Endothelial cell of umbilical vein (primary cell): ENCODE measurements around the gene SLC22A7. TPM values are rescaled to one million over a fixed set of nuclear protein-coding genes. Genes with fewer than 3 reads are reported as not detected.

Experiments used
- BruUV-seq: library from RNA; stranded (reverse); fragments of 400-500 nt; replicated peaks from 2 replicates; lab custom pipeline; 2021; lab: Mats Ljungman, UMichigan
- CTCF ChIA-PET: fragments of 300-600, 350-600 bp; sonication (Branson Sonifier 250); formaldehyde crosslinking; loops from one replicate; lab custom pipeline; 2021; ENCODE audit warnings: antibody characterized with exemption, inconsistent platforms; lab: Charles Lee
- POLR2A ChIA-PET: fragments of 300-600, 350-600 bp; sonication (Branson Sonifier 250); formaldehyde crosslinking; loops from one replicate; lab custom pipeline; 2021; ENCODE audit warnings: antibody characterized with exemption, inconsistent platforms; lab: Charles Lee
- DNase-seq: peaks from one replicate; pipeline ENCODE4 v3.0.0-alpha.2; 2011; ENCODE audit warnings: low read depth, low spot score
- FAIRE-seq: peaks from 2 replicates; lab custom pipeline; 2011; peaks lifted over from hg19 to GRCh38; lab: Jason Lieb, UNC
- H2AFZ ChIP-seq: 2 replicates; pipeline ENCODE4 v1.6.0; 2012; ENCODE audit warnings: low read depth, low read length, control low read depth, inconsistent platforms
- H3K27ac ChIP-seq: 2 replicates; pipeline ENCODE4 v1.5.1; 2011; ENCODE audit warnings: low read depth, mild to moderate bottlenecking, control low read depth, low read length, moderate library complexity; ENCODE audit not compliant: insufficient read depth
- H3K27me3 ChIP-seq, 2 experiments: 2 replicates each; pipeline versions ENCODE4 v1.6.0 to v1.6.1; 2011; ENCODE audit warnings: low read length in 2 of 2, mixed read lengths in 1 of 2; ENCODE audit not compliant: control insufficient read depth in 2 of 2, insufficient read depth in 2 of 2
- H3K36me3 ChIP-seq, 2 experiments: 2 replicates in 1 of 2; 3 replicates in 1 of 2; pipeline ENCODE4 v1.5.1; 2011; ENCODE audit warnings: low read length in 2 of 2, mild to moderate bottlenecking in 1 of 2, moderate library complexity in 1 of 2; ENCODE audit not compliant: control insufficient read depth in 2 of 2, insufficient read depth in 2 of 2; ENCODE audit errors: extremely low read depth in 1 of 2
- H3K4me1 ChIP-seq: 3 replicates; pipeline ENCODE4 v1.5.1; 2011; ENCODE audit warnings: mild to moderate bottlenecking, low read length; ENCODE audit not compliant: control insufficient read depth, insufficient read depth; ENCODE audit errors: extremely low read depth
- H3K4me2 ChIP-seq: 2 replicates; pipeline ENCODE4 v1.6.1; 2011; ENCODE audit warnings: low read length, control low read depth, mixed read lengths; ENCODE audit not compliant: insufficient read depth
- H3K4me3 ChIP-seq, 3 experiments: fragments of 200-600 bp in 1 of 3; sonication (generic), shearing (Covaris generic) in 1 of 3; replicated peaks in 1 of 3; 2 replicates each; pipeline ENCODE4 v1.5.1; 2011 to 2016; ENCODE audit warnings: control low read depth in 3 of 3, low read length in 3 of 3, mild to moderate bottlenecking in 2 of 3, inconsistent platforms in 1 of 3, low read depth in 1 of 3, moderate library complexity in 1 of 3; ENCODE audit not compliant: insufficient read depth in 1 of 3
- H3K79me2 ChIP-seq: 2 replicates; pipeline ENCODE4 v1.6.0; 2012; ENCODE audit warnings: low read length, inconsistent platforms; ENCODE audit not compliant: control insufficient read depth, insufficient read depth
- H3K9ac ChIP-seq: replicated peaks from 2 replicates; pipeline ENCODE3; 2011; ENCODE audit warnings: low read length, control low read depth; ENCODE audit not compliant: insufficient read depth; ENCODE audit errors: extremely low read depth
- H3K9me1 ChIP-seq: replicated peaks from 3 replicates; pipeline ENCODE4 v1.6.0; 2011; ENCODE audit warnings: mild to moderate bottlenecking, low read length; ENCODE audit not compliant: control insufficient read depth, insufficient read depth; ENCODE audit errors: extremely low read depth
- H3K9me3 ChIP-seq: replicated peaks from 2 replicates; pipeline ENCODE4 v1.5.1; 2012; ENCODE audit warnings: low read length, inconsistent platforms; ENCODE audit not compliant: control insufficient read depth, insufficient read depth
- H4K20me1 ChIP-seq: replicated peaks from 2 replicates; pipeline ENCODE3; 2011; ENCODE audit warnings: mild to moderate bottlenecking, low read length; ENCODE audit not compliant: control insufficient read depth, insufficient read depth; ENCODE audit errors: extremely low read depth
- EZH2 ChIP-seq: IDR thresholded peaks from 2 replicates; pipeline ENCODE4 v1.6.1; 2012; ENCODE audit warnings: borderline replicate concordance, low read depth, mild to moderate bottlenecking, moderate library complexity, low read length, inconsistent platforms; ENCODE audit not compliant: severe bottlenecking
- GATA2 ChIP-seq: IDR thresholded peaks from 2 replicates; pipeline ENCODE4 v1.7.0; 2011; ENCODE audit warnings: low read depth, mild to moderate bottlenecking, moderate library complexity, mixed read lengths, low read length; ENCODE audit not compliant: insufficient read length, insufficient read depth
- JUN ChIP-seq: IDR thresholded peaks from 2 replicates; pipeline ENCODE4 v1.6.1; 2011; ENCODE audit warnings: borderline replicate concordance, low read depth; ENCODE audit not compliant: insufficient read length, insufficient read depth
- POLR2A ChIP-seq: IDR thresholded peaks from 2 replicates; pipeline ENCODE4 v1.6.1; 2012; ENCODE audit warnings: low read depth, mild to moderate bottlenecking, control low read depth, low read length
- POLR2AphosphoS5 ChIP-seq: IDR thresholded peaks from 2 replicates; pipeline ENCODE4 v1.6.1; 2012; ENCODE audit warnings: low read depth, mild to moderate bottlenecking, control low read depth, low read length, moderate library complexity; ENCODE audit not compliant: insufficient read depth
- dilution Hi-C: fragments of 300-500 bp; cut with MboI; formaldehyde crosslinking; loops from one replicate; pipeline ENCODE4 v1.15.0; 2019; ENCODE audit warnings: low sequenced_read_pairs; ENCODE audit not compliant: extremely low pct_ligation_motif_present
- intact Hi-C: fragments of 100-400 bp; cut with micrococcal nuclease; formaldehyde crosslinking; loops from one replicate; pipeline ENCODE4 v1.10.0; 2022
- polyA plus RNA-seq, 4 experiments: library from polyadenylated mRNA; depleted of rRNA in 3 of 4; stranded (reverse) in 3 of 4; unstranded in 1 of 4; fragments of >200 nt; gene quantifications; 2 replicates each; pipeline versions ENCODE4 v1.2.1 to v1.2.3, GENCODE V29; 2011 to 2012; ENCODE audit warnings: missing spikeins in 1 of 4
- total RNA-seq: library from RNA; stranded (reverse); gene quantifications from 2 replicates; pipeline ENCODE4 v1.2.3, GENCODE V29; 2021
- TF ChIP-seq, protein P1 (sequence below), 2 donors: IDR thresholded peaks; 1 replicate in 1 of 2; 2 replicates in 1 of 2; pipeline ENCODE4 v1.5.1; 2011; ENCODE audit warnings: low read length in 2 of 2, mild to moderate bottlenecking in 2 of 2, moderate library complexity in 2 of 2, control low read depth in 1 of 2, inconsistent platforms in 1 of 2, low read depth in 1 of 2; ENCODE audit not compliant: insufficient read depth in 1 of 2; ENCODE audit errors: extremely low read depth in 1 of 2

SLC22A7 gene
- total and polyA plus RNA-seq, 2 donors (not counting 3 experiments of a cell fraction or from before 2014, with no cell fraction given): not detected

DNA sequence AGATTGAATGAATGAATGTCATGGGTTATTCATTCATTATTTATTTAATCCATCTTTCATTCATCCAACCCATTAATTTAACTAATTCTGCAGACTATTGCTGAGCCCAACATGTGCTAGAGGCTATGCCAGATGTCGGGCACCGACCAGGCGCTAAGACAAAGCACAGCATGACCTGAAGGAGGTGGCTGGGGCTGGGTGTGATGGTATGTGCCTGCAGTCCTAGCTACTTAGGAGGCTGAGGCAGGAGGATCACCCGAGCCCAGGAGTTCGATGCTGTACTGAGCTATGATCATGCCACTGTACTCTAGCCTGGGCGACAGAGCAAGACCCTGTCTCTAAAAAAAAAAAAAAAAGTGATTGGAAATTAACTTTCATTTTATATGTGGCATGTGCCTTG is 5.7 kb upstream of the SLC22A7 start:
- Histone ChIP-seq H3K27me3 (peaks cover 2 to 15% of the 10 kb centered on the region in 2 experiments), H3K9me3 (no peaks in the 10 kb centered on the region), H3K79me2 (no peaks in the 10 kb centered on the region), H2AFZ (no peak overlapping the region), H3K27ac (no peak overlapping the region), H3K4me2 (no peak overlapping the region), H3K9ac (no peak overlapping the region), H4K20me1 (no peaks in the 10 kb centered on the region), H3K9me1 (no peaks in the 10 kb centered on the region), H3K36me3 (no peaks in the 10 kb centered on the region), H3K4me1 (no peaks in the 10 kb centered on the region), H3K4me3 (no peak overlapping the region)
- no TSS peak for BruUV-seq
- no peak for DNase-seq
- no peak for TF ChIP-seq POLR2AphosphoS5
- TF ChIP-seq GATA2: no peak
- TF ChIP-seq EZH2: no peak
- ChIA-PET CTCF (interaction anchor here (1.8 kb wide), 1 partner anchor 15 kb away, joined by 3 read pairs; no protein-coding TSS in a partner anchor), POLR2A (no interaction called here)
- intact Hi-C loops (no loop called here), dilution Hi-C loops (no loop called here)
- no peak for FAIRE-seq

DNA sequence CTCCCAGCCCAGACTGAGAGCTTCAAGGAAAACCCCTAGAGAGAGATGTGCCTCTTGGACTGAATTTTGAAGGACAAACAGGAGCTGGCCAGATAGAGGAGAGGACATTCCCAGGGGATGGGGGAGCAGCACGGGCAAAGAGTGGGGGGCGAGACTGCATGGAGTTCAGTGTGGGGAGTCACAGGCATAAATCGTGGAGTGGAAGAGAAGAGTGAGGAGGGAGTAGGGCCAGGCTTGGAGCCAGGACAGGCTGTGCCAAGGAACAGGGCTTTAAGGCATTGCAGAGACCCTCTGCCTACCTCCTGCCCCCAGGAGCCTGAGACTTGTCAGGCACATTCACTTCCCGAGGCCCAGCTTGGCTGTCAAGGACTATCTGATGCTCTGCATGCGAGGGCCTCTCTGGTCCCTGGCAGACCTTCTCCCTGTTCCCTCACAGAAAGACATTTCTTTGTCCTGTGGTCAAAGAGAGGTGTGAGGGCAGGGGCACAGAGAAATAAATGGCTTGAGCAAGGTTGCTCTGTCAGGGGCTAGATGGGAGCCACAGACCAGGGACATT is 5.2 kb upstream of the SLC22A7 start:
- H3K27ac ChIP-seq: no peak overlapping the region
- peaks cover 2 to 15% of the 10 kb centered on the region in 2 experiments for H3K27me3 ChIP-seq
- H2AFZ ChIP-seq: no peak overlapping the region
- H3K9me1 ChIP-seq: no peaks in the 10 kb centered on the region
- no peaks in the 10 kb centered on the region for H3K79me2 ChIP-seq
- intact Hi-C loops: no loop called here
- ChIA-PET CTCF (no interaction called here), POLR2A (no interaction called here)
- H3K4me3 ChIP-seq: no peak overlapping the region
- H4K20me1 ChIP-seq: no peaks in the 10 kb centered on the region
- no peaks in the 10 kb centered on the region for H3K9me3 ChIP-seq
- TF ChIP-seq, protein P1, sequence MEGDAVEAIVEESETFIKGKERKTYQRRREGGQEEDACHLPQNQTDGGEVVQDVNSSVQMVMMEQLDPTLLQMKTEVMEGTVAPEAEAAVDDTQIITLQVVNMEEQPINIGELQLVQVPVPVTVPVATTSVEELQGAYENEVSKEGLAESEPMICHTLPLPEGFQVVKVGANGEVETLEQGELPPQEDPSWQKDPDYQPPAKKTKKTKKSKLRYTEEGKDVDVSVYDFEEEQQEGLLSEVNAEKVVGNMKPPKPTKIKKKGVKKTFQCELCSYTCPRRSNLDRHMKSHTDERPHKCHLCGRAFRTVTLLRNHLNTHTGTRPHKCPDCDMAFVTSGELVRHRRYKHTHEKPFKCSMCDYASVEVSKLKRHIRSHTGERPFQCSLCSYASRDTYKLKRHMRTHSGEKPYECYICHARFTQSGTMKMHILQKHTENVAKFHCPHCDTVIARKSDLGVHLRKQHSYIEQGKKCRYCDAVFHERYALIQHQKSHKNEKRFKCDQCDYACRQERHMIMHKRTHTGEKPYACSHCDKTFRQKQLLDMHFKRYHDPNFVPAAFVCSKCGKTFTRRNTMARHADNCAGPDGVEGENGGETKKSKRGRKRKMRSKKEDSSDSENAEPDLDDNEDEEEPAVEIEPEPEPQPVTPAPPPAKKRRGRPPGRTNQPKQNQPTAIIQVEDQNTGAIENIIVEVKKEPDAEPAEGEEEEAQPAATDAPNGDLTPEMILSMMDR (IDR thresholded peaks at IDR 0.05; ENCODE audit: extremely low read depth in 1 of 2, insufficient read depth in 1 of 2, low read depth in 1 of 2, low read length in 2 of 2): no peak
- TF ChIP-seq JUN (no peak), POLR2A (no peak)
- no peak overlapping the region for H3K4me2 ChIP-seq
- no peaks in the 10 kb centered on the region for H3K36me3 ChIP-seq
- no TSS peak for BruUV-seq
- DNase-seq (no peak), FAIRE-seq (no peak)
- no peaks in the 10 kb centered on the region for H3K4me1 ChIP-seq
- no peak overlapping the region for H3K9ac ChIP-seq
- dilution Hi-C loops: no loop called here
